Adipocyte (in vitro differentiated cells): ENCODE data around the gene VEGFA.

Experiments
- DNase-seq: peaks from one replicate; pipeline ENCODE4 v3.0.0-alpha.2; 2015; ENCODE audit warnings: low read depth
- H3K27me3 ChIP-seq: replicated peaks from 2 replicates; pipeline ENCODE4 v1.7.0; 2013; ENCODE audit warnings: mild to moderate bottlenecking, low read length, moderate library complexity; ENCODE audit not compliant: control insufficient read depth, insufficient read depth
- H3K36me3 ChIP-seq: 2 replicates; pipeline ENCODE4 v1.7.0; 2013; ENCODE audit warnings: low read length, mild to moderate bottlenecking, moderate library complexity; ENCODE audit not compliant: control insufficient read depth, insufficient read depth, severe bottlenecking
- H3K4me1 ChIP-seq: 2 replicates; pipeline ENCODE4 v1.7.0; 2013; ENCODE audit warnings: mild to moderate bottlenecking, low read length, moderate library complexity; ENCODE audit not compliant: control insufficient read depth, insufficient read depth
- H3K4me3 ChIP-seq: 2 replicates; pipeline ENCODE4 v1.7.0; 2013; ENCODE audit warnings: mild to moderate bottlenecking, low read length, moderate library complexity
- H3K9ac ChIP-seq: 2 replicates; pipeline ENCODE4 v1.7.0; 2013; ENCODE audit warnings: mild to moderate bottlenecking, low read length, moderate library complexity
- H3K9me3 ChIP-seq: 2 replicates; pipeline ENCODE4 v1.7.0; 2013; ENCODE audit warnings: mild to moderate bottlenecking, low read length, moderate library complexity; ENCODE audit not compliant: control insufficient read depth

Gene VEGFA

DNA sequence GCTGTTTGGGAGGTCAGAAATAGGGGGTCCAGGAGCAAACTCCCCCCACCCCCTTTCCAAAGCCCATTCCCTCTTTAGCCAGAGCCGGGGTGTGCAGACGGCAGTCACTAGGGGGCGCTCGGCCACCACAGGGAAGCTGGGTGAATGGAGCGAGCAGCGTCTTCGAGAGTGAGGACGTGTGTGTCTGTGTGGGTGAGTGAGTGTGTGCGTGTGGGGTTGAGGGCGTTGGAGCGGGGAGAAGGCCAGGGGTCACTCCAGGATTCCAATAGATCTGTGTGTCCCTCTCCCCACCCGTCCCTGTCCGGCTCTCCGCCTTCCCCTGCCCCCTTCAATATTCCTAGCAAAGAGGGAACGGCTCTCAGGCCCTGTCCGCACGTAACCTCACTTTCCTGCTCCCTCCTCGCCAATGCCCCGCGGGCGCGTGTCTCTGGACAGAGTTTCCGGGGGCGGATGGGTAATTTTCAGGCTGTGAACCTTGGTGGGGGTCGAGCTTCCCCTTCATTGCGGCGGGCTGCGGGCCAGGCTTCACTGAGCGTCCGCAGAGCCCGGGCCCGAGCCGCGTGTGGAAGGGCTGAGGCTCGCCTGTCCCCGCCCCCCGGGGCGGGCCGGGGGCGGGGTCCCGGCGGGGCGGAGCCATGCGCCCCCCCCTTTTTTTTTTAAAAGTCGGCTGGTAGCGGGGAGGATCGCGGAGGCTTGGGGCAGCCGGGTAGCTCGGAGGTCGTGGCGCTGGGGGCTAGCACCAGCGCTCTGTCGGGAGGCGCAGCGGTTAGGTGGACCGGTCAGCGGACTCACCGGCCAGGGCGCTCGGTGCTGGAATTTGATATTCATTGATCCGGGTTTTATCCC lies at the start of gene VEGFA:
TSS of gene VEGFA (plus strand) at position 686 of the 846 bp plus-strand sequence.
- peaks cover 41% of the 10 kb centered on the region for H3K4me1 ChIP-seq
- peak within 1 kb of the TSS; percentile 96 for H3K9ac ChIP-seq
- DNase-seq = peak; percentile 97
- H3K36me3 ChIP-seq = no peaks in the 10 kb centered on the region
- peak within 1 kb of the TSS; percentile 87 for H3K4me3 ChIP-seq
- H3K27me3 ChIP-seq = no peaks in the 10 kb centered on the region
- no peaks in the 10 kb centered on the region for H3K9me3 ChIP-seq

DNA sequence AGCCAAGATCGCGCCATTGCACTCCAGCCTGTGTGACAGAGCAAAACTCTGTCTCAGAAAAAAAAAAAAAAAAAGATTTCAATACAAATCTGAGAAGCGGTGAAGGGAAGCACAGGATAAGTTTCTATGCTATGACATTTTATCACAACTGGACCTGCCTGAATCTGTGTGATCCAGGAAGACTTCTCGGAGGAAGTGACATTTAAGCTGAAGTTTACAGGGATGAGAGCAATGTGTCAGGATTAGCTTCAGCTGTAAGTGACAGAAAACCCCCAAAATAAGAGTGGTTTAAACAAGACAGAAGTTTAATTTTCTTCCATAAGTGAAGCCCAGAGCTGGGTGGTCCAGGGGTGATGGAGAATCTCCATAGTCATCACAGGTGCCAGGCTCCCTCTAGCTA lies 49.0 kb upstream of the VEGFA start:
- H3K4me3 ChIP-seq = no peak overlapping the region
- DNase-seq = no peak

DNA sequence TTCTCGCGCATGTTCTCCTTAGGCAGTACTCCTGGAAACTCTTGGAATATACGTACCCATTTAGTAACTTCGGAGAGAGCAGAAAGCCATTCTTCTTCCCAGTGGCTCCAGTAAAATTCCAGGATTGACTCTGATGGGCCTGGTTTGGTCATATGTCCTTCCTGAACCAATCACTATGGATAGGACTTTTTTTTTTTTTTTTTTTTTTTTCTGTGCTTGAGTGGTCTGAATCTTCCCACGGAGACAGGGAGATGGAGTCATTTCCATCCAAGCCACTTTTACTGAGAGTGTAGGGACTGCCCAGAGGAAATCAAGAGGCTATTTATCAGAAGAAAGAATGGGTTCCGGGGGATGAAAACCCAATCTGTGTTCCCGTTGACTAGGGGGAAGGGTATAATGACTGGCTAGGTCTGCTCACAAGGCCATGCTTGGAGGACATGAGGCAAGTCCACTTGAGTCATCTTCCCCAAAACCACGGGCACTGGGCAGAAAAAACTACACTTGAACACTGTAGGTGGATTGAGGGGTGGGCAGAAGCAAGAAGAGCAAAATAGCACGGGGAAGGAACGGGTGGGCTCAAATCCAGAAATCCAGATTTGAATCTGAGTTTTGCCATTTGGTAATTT lies 47.0 kb upstream of the VEGFA start:
- Histone ChIP-seq H3K9me3 (no peaks in the 10 kb centered on the region), H3K4me1 (peaks cover 18% of the 10 kb centered on the region), H3K4me3 (no peak overlapping the region), H3K27me3 (no peaks in the 10 kb centered on the region), H3K9ac (peak overlapping the region; percentile 28), H3K36me3 (no peaks in the 10 kb centered on the region)
- no peak for DNase-seq

More for the DNA sequence above, 49.0 kb upstream of the VEGFA start:
- Histone ChIP-seq H3K9me3 (no peaks in the 10 kb centered on the region), H3K27me3 (no peaks in the 10 kb centered on the region), H3K9ac (no peak overlapping the region), H3K36me3 (no peaks in the 10 kb centered on the region), H3K4me1 (peaks cover 23% of the 10 kb centered on the region)

DNA sequence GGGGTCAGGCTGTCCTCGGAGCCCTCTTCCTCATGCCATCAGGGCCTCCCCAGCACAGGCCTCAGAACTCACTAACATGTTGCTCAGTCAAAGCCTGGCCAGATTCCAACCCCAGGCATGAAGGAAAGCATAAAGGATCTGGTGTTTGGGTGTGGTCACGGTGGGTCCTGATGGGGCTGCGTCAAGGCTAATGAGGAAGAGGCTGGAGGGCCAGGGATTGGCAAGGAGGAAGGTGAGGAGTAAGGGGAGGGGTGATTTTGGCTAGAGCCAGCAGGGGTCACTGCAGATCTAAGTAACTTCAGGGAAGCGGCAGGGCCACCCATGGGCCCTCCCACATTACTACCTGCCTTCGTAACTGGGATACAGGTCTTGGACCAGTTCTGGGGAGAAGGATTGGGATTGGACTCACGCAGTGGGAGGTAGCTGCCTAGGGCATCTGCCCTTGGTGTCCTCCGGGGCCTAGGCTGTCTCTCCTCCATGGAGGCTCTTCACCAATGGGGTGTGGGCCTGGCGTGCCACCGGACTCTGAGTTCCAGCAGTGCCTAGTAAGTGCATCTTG lies 46.2 kb upstream of the VEGFA start:
- Histone ChIP-seq H3K9me3 (no peaks in the 10 kb centered on the region), H3K4me1 (peaks cover 18% of the 10 kb centered on the region), H3K4me3 (no peak overlapping the region), H3K36me3 (no peaks in the 10 kb centered on the region), H3K27me3 (no peaks in the 10 kb centered on the region), H3K9ac (peak overlapping the region; percentile 28)
- peak; percentile 58 for DNase-seq

DNA sequence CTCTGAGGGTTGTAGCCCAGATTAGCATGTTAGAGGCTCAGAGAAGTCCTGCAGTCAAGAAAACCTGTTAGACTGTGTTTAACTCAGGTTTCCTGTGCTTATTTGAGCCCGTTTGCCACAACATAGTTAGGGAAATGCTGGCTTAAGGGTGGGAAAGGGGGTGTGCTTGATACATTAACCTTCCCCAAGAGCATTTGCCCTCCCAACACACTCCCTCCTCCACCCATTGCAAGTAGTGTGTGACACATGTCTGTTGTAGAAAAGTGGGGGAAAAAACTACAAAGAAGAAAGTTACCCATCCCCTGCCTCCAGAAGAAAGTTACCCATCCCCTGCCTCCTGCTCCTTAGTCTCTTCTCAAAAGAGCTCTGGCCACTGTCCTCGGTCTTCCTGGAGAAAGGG lies 45.7 kb upstream of the VEGFA start:
- Histone ChIP-seq H3K9ac (peak overlapping the region; percentile 5), H3K27me3 (no peaks in the 10 kb centered on the region), H3K36me3 (no peaks in the 10 kb centered on the region), H3K4me3 (no peak overlapping the region), H3K9me3 (no peaks in the 10 kb centered on the region), H3K4me1 (peaks cover 18% of the 10 kb centered on the region)
- DNase-seq = no peak

DNA sequence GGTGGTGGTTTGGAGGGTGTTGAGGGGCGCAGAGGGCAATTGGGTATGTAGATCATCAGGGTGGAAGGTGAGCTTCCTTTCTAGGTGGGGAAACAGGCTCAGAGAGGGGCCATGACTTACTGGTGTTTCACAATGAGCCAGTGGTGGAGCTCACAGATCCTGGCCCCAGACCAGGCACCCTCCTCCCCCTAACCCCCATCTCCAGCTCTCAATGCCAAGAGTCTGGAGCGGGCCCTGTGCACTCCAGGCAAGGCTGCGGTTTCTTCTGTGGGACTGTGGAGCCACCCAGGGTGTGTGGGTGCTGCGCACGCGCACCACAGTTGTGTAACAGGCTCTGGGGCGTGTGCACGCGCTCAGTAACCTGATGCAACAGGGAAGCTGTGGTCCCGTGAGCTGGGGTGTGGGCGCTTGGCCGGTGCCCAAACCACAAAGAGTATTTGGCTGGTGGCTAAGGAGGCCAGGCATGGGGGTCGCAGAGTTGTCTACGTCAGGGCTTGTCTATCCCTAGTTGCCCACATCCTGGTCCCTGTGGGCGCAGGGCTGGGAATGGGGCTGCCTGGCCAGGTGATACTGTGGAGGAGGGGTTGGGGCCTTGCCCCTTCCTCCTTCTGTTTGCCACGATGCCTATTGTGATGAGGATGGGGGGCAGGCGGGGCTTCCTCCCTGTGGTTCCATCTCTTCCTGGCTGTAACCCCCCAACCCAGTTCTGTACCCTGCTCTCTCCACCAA lies 44.9 kb upstream of the VEGFA start:
- H3K36me3 ChIP-seq = no peaks in the 10 kb centered on the region
- peak; percentile 95 for DNase-seq
- H3K9me3 ChIP-seq = no peaks in the 10 kb centered on the region
- no peak overlapping the region for H3K4me3 ChIP-seq
- H3K4me1 ChIP-seq = peaks cover 18% of the 10 kb centered on the region
- no peaks in the 10 kb centered on the region for H3K27me3 ChIP-seq
- H3K9ac ChIP-seq = peak overlapping the region; percentile 11

DNA sequence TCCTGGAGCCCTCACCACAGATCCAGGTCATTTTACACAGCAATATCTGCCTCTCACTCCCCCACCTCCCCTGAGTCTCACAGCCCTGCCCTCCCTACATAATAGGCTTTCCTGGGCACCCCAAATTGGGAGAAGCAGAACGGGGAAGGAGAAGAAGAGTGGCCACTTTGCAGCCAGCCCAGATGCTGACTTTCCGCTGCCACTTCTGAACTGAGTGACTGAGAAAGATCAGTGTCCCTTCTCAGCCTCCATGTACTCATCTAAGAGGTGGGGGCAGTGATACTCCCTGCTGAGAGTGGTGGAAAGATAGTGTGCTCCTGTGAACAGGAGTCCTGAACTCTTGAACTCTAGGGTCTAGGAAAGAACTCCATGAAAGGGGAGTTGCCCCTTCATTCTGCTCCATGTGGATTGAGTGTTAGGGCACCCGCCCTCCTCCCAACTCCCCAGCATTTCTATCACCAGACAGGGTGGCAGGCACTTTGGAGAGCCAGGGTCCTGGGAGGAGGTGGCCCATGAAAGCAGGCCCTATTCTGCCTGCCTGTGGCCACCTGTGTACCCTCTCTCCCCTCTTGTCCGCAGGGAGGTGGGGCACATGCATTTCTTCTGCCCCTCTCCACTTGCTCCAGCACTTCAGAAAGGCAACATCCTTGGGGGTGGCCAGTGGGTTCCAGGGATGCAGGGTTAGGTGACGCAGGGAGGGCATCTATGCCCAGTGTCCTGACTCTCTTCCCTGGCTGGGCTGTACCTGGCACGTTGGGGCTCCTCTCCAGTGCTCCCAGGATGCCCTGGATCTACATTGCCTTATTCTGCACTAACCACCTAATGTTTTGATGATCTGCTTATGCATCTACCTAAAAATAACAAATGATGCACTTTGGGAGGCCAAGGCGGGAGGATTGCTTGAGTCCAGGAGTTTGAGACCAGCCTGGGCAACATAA lies 44.1 kb upstream of the VEGFA start:
- DNase-seq = no peak
- H3K9ac ChIP-seq = peak overlapping the region; percentile 11
- H3K4me1 ChIP-seq = peaks cover 18% of the 10 kb centered on the region
- peaks cover 6% of the 10 kb centered on the region for H3K9me3 ChIP-seq
- H3K36me3 ChIP-seq = no peaks in the 10 kb centered on the region
- H3K4me3 ChIP-seq = no peak overlapping the region
- H3K27me3 ChIP-seq = no peaks in the 10 kb centered on the region

DNA sequence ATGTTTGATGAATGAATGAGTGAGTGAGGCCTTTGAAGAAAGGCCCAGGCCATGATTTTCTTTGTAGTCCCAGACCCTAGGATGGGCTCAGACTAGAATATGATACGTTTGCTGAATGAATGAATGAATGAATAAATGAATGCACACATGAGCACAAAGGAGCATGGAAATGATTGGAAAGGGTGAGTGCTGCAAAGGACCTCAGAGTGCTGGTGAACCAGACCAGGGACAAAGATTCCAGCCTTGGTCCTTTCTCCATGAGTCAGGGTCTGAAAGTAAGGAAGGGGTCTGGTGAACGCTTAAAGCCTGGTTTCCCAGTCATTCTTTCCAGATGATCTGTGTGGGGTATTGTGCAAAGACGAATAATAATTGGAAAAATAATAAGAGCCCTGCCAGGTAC lies 42.4 kb upstream of the VEGFA start:
- H3K36me3 ChIP-seq = no peaks in the 10 kb centered on the region
- H3K9me3 ChIP-seq = peaks cover 13% of the 10 kb centered on the region
- H3K9ac ChIP-seq = no peak overlapping the region
- H3K4me3 ChIP-seq = no peak overlapping the region
- H3K27me3 ChIP-seq = no peaks in the 10 kb centered on the region
- DNase-seq = no peak
- peaks cover 18% of the 10 kb centered on the region for H3K4me1 ChIP-seq

DNA sequence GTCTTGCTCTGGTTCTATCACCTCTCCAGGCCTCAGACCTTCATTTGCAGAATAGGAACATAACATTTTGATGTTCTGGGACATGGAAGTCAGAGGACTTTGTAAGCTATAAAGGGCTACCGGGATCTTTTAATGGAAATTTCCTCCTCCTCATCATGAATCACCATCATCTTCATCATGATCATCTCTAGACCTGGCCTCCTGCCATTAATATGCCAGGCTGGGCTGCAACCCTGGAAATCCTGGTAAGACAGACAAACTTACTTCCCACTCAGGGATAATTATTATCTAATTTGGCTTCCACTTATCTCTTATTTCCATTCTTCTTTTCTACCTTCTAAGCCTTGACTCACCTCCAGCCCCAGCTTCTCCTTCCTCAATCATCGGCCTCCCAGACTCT lies 41.4 kb upstream of the VEGFA start:
- H3K9me3 ChIP-seq = peaks cover 13% of the 10 kb centered on the region
- H3K4me3 ChIP-seq = no peak overlapping the region
- H3K4me1 ChIP-seq = peaks cover 18% of the 10 kb centered on the region
- DNase-seq = no peak
- no peaks in the 10 kb centered on the region for H3K27me3 ChIP-seq
- no peaks in the 10 kb centered on the region for H3K36me3 ChIP-seq
- no peak overlapping the region for H3K9ac ChIP-seq

DNA sequence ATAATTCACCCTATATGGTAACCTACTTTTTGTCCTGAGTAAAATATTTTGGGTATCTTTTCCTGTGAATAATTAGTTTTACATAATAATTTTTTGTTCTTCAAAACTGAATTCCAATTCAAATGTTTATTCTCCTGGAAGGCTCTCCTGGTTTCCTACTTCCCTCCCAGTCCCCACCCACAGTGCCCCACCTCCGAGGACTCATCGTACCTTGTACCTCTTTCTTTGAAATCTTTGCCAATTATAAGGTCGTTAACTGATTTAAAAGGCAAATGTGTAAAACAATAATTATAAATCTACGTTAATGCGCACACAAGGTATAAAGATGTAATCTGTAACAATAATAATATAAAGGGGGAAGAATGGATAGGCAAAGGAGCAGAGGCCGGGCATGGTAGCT lies 40.5 kb upstream of the VEGFA start:
- H3K9me3 ChIP-seq = peaks cover 13% of the 10 kb centered on the region
- no peak overlapping the region for H3K4me3 ChIP-seq
- DNase-seq = no peak
- H3K9ac ChIP-seq = no peak overlapping the region
- no peaks in the 10 kb centered on the region for H3K27me3 ChIP-seq
- H3K4me1 ChIP-seq = peaks cover 11% of the 10 kb centered on the region
- H3K36me3 ChIP-seq = no peaks in the 10 kb centered on the region
